A549 (cell line): ENCODE measurements around the gene SLC6A6. TPM values are rescaled to one million over a fixed set of nuclear protein-coding genes. Genes with fewer than 3 reads are reported as not detected.

Experiments used
- ATAC-seq, 2 experiments: fragments of 200-7000 bp in 1 of 2; fragments of >200 bp in 1 of 2; cut with Nextera tagmentation in 1 of 2; cut with Tn5 transposase in 1 of 2; 3 replicates each; pipeline versions ENCODE4 v1.8.0 to v1.9.1; 2018 to 2020; ENCODE audit warnings: mild to moderate bottlenecking in 1 of 2, moderate library complexity in 1 of 2
- CTCF ChIA-PET: fragments of 300-600 bp; sonication (Branson Sonifier 250); formaldehyde crosslinking; extraction: SDS; loops from one replicate; lab custom pipeline; 2021; ENCODE audit warnings: antibody characterized with exemption, inconsistent platforms; lab: Yijun Ruan, JAX
- POLR2A ChIA-PET: fragments of 350-600 bp; formaldehyde crosslinking; extraction: SDS; loops from one replicate; lab custom pipeline; 2021; ENCODE audit warnings: antibody characterized with exemption, inconsistent platforms; lab: Yijun Ruan, JAX
- DNase-seq, 2 experiments: peaks; one replicate each; pipeline versions ENCODE4 v3.0.0 to v3.0.0-alpha.2; 2011 to 2016; ENCODE audit warnings: low read depth in 1 of 2, low spot score in 1 of 2
- FAIRE-seq: peaks from 2 replicates; lab custom pipeline; 2011; peaks lifted over from hg19 to GRCh38; lab: Jason Lieb, UNC
- H3K27ac ChIP-seq, 2 experiments: fragments of >200 bp; sonication (Bioruptor Twin); formaldehyde crosslinking; 3 replicates each; pipeline ENCODE4 v1.5.1; 2016 to 2017
- H3K4me1 ChIP-seq: fragments of >200 bp; sonication (Bioruptor Twin); formaldehyde crosslinking; 3 replicates; pipeline ENCODE4 v1.6.1; 2016
- H3K4me2 ChIP-seq: fragments of >200 bp; sonication (Bioruptor Twin); formaldehyde crosslinking; 3 replicates; pipeline ENCODE4 v1.6.1; 2016
- H3K4me3 ChIP-seq: fragments of >200 bp; sonication (Bioruptor Twin); formaldehyde crosslinking; 3 replicates; pipeline ENCODE4 v1.5.1; 2016
- H3K9me3 ChIP-seq: fragments of >200 bp; sonication (Bioruptor Twin); formaldehyde crosslinking; 3 replicates; pipeline ENCODE4 v1.6.1; 2016
- BCL3 ChIP-seq: fragments of >200 bp; sonication (Bioruptor Twin); formaldehyde crosslinking; IDR thresholded peaks from 3 replicates; pipeline ENCODE4 v1.6.1; 2016
- BHLHE40 ChIP-seq: IDR thresholded peaks from 2 replicates; pipeline ENCODE4 v1.6.1; 2012; ENCODE audit warnings: low read depth, low read length, inconsistent platforms
- CBX2 ChIP-seq: fragments of 200-600 bp; sonication (generic); IDR thresholded peaks from 2 replicates; pipeline ENCODE4 v1.6.1; 2016; ENCODE audit warnings: low read depth, mild to moderate bottlenecking, borderline replicate concordance
- CBX8 ChIP-seq: fragments of 200-600 bp; sonication (generic); IDR thresholded peaks from 2 replicates; pipeline ENCODE4 v1.6.1; 2016
- CEBPB ChIP-seq, 2 experiments: fragments of >200 bp in 1 of 2; sonication (Bioruptor Twin) in 1 of 2; formaldehyde crosslinking in 1 of 2; IDR thresholded peaks; 2 replicates each; pipeline ENCODE4 v1.6.1; 2012 to 2016
- CHD2 ChIP-seq: fragments of 150-350 bp; IDR thresholded peaks from 2 replicates; pipeline ENCODE4 v1.6.1; 2014; ENCODE audit warnings: low read length; ENCODE audit not compliant: partially characterized antibody
- CTCF ChIP-seq: fragments of >200 bp; sonication (Bioruptor Twin); formaldehyde crosslinking; IDR thresholded peaks from 3 replicates; pipeline ENCODE4 v1.5.1; 2016
- E2F6 ChIP-seq: IDR thresholded peaks from 2 replicates; pipeline ENCODE4 v1.6.1; 2012; ENCODE audit warnings: low read depth, borderline replicate concordance
- EHF ChIP-seq: fragments of 250-450 bp; sonication (Bioruptor Pico); IDR thresholded peaks from 2 replicates; pipeline ENCODE4 v1.5.0; 2020; ENCODE audit warnings: mild to moderate bottlenecking
- ELK1 ChIP-seq: fragments of 150-350 bp; IDR thresholded peaks from 2 replicates; pipeline ENCODE4 v1.6.1; 2014; ENCODE audit warnings: low read depth, mild to moderate bottlenecking, low read length
- EP300 ChIP-seq, 2 experiments: fragments of >200 bp; sonication (Bioruptor Twin); formaldehyde crosslinking; IDR thresholded peaks; 2 replicates in 1 of 2; 3 replicates in 1 of 2; pipeline ENCODE4 v1.6.1; 2016 to 2017
- FOXS1 ChIP-seq: fragments of 250-450 bp; sonication (Bioruptor Pico); IDR thresholded peaks from 2 replicates; pipeline ENCODE4 v1.5.0; 2020; ENCODE audit warnings: mild to moderate bottlenecking, moderate library complexity
- HDAC2 ChIP-seq: fragments of 200-600 bp; sonication (generic); IDR thresholded peaks from 2 replicates; pipeline ENCODE4 v1.6.1; 2016
- HEYL ChIP-seq: fragments of 250-450 bp; sonication (Bioruptor Pico); IDR thresholded peaks from 2 replicates; pipeline ENCODE4 v1.8.0; 2021; ENCODE audit warnings: mild to moderate bottlenecking, moderate library complexity
- HOXA7 ChIP-seq: fragments of 250-450 bp; sonication (Bioruptor Pico); IDR thresholded peaks from 2 replicates; pipeline ENCODE4 v1.5.0; 2020; ENCODE audit warnings: mild to moderate bottlenecking, moderate library complexity
- HOXB13 ChIP-seq: fragments of 250-450 bp; sonication (Bioruptor Pico); IDR thresholded peaks from 2 replicates; pipeline ENCODE4 v1.5.0; 2020; ENCODE audit warnings: low read depth, mild to moderate bottlenecking, moderate library complexity
- HOXB5 ChIP-seq: fragments of 250-450 bp; sonication (Bioruptor Pico); IDR thresholded peaks from 2 replicates; pipeline ENCODE4 v1.5.0; 2020; ENCODE audit warnings: mild to moderate bottlenecking, moderate library complexity
- JUNB ChIP-seq: fragments of >200 bp; sonication (Bioruptor Twin); formaldehyde crosslinking; IDR thresholded peaks from 2 replicates; pipeline ENCODE4 v1.6.1; 2016
- KDM1A ChIP-seq: fragments of 200-600 bp; sonication (generic); IDR thresholded peaks from 2 replicates; pipeline ENCODE4 v1.6.1; 2016; ENCODE audit warnings: low read depth, mild to moderate bottlenecking
- MAX ChIP-seq: IDR thresholded peaks from 2 replicates; pipeline ENCODE4 v1.6.1; 2012
- MAZ ChIP-seq: fragments of 150-350 bp; IDR thresholded peaks from 2 replicates; pipeline ENCODE4 v1.6.1; 2014; ENCODE audit warnings: antibody characterized with exemption, low read depth, low read length, borderline replicate concordance
- NFE2L2 ChIP-seq: fragments of 150-350 bp; conservative IDR thresholded peaks from 2 replicates; pipeline ENCODE4 v1.6.1; 2014; ENCODE audit warnings: low read length
- NPAS2 ChIP-seq: fragments of 250-450 bp; sonication (Bioruptor Pico); IDR thresholded peaks from 2 replicates; pipeline ENCODE4 v1.8.0; 2022; ENCODE audit warnings: mild to moderate bottlenecking, moderate library complexity, borderline replicate concordance
- NR3C1 ChIP-seq: fragments of >200 bp; sonication (Bioruptor Twin); formaldehyde crosslinking; IDR thresholded peaks from 3 replicates; pipeline ENCODE4 v1.6.1; 2017
- PBX3 ChIP-seq: IDR thresholded peaks from 2 replicates; pipeline ENCODE4 v1.6.1; 2012
- RARB ChIP-seq: fragments of 250-450 bp; sonication (Bioruptor Pico); IDR thresholded peaks from 2 replicates; pipeline ENCODE4 v1.8.0; 2021; ENCODE audit warnings: mild to moderate bottlenecking, moderate library complexity
- RCOR1 ChIP-seq: fragments of 150-350 bp; IDR thresholded peaks from 2 replicates; pipeline ENCODE4 v1.6.1; 2014; ENCODE audit warnings: antibody characterized with exemption, low read length, low read depth
- RFX5 ChIP-seq: fragments of 450-650 bp; IDR thresholded peaks from 2 replicates; pipeline ENCODE4 v1.7.1; 2014; ENCODE audit warnings: antibody characterized with exemption, mild to moderate bottlenecking, moderate library complexity
- RNF2 ChIP-seq: fragments of 200-600 bp; sonication (generic); IDR thresholded peaks from 2 replicates; pipeline ENCODE4 v1.6.1; 2016; ENCODE audit warnings: low read depth, mild to moderate bottlenecking, antibody characterized with exemption, moderate library complexity, borderline replicate concordance
- SMC3 ChIP-seq: fragments of >200 bp; sonication (Bioruptor Twin); formaldehyde crosslinking; IDR thresholded peaks from 3 replicates; pipeline ENCODE4 v1.6.1; 2018; ENCODE audit warnings: inconsistent platforms
- TFCP2L1 ChIP-seq: fragments of 250-450 bp; sonication (Bioruptor Pico); IDR thresholded peaks from 2 replicates; pipeline ENCODE4 v1.5.0; 2021; ENCODE audit warnings: mild to moderate bottlenecking
- ZNF302 ChIP-seq: fragments of 250-450 bp; sonication (Bioruptor Pico); IDR thresholded peaks from 2 replicates; pipeline ENCODE4 v1.9.0; 2021; ENCODE audit warnings: inconsistent platforms, mild to moderate bottlenecking, moderate library complexity
- WGBS: methylation state at CpG from one replicate; pipeline ENCODE4 v1.1.6; 2017; ENCODE audit errors: missing lambda C conversion rate; 5-methylcytosine and 5-hydroxymethylcytosine counted together
- polyA plus RNA-seq, 4 experiments: library from polyadenylated mRNA; depleted of rRNA in 3 of 4; stranded (reverse); fragments of >200 nt; fragmentation: RNase III in 1 of 4; extraction: RNeasy Plus Mini Kit Qiagen cat#74134 plus additional on column Dnase treatment in 1 of 4; gene quantifications; 2 replicates in 3 of 4; 3 replicates in 1 of 4; pipeline ENCODE4 v1.2.3, GENCODE V29; 2011 to 2017

The SLC6A6 gene
- polyA plus RNA-seq, 2 of the 4 experiments (the other 2 are of a cell fraction) = 73.3 to 73.8 TPM

- TF ChIP-seq PBX3 (no peak), HEYL (no peak), BHLHE40 (no peak), CHD2 (no peak), NR3C1 (no peak)
- TF ChIP-seq, all 56 proteins: peak for 0
These were observed 93.9 kb downstream of the SLC6A6 start (continued) for GRCh38 chr3:14496351-14496750.

- no peak overlapping the region for H3K4me2 ChIP-seq
- DNase-seq (no peak), FAIRE-seq (no peak), ATAC-seq (peak in 1 of 2 experiments; percentile 20; a peak in 1 of 6 replicates)
- no peak for TF ChIP-seq HEYL
- TF ChIP-seq RCOR1 = no peak
- TF ChIP-seq HDAC2 = no peak
- no peak for TF ChIP-seq RNF2
- no peak for TF ChIP-seq NFE2L2
- TF ChIP-seq ZNF302 (CRISPR knock-in tag) = no peak
- TF ChIP-seq RARB (CRISPR knock-in tag) = no peak
- no peak for TF ChIP-seq CBX2
- no peak for TF ChIP-seq CBX8
- no peak for TF ChIP-seq BCL3
- TF ChIP-seq E2F6 = no peak
- TF ChIP-seq MAX = no peak
- no peak for TF ChIP-seq RFX5
- no peak for TF ChIP-seq SMC3
- ChIA-PET CTCF (interaction anchor here (1.2 to 6.8 kb wide), 4 partner anchors 13 to 237 kb away, joined by 3 to 49 read pairs (median 3); no protein-coding TSS in a partner anchor), POLR2A (no interaction called here)
- WGBS = 56% methylated on average over 10 of the region's 10 CpGs
- H3K9me3 ChIP-seq = peaks cover 6% of the 10 kb centered on the region; the same call in 2 of the 3 replicates
- H3K4me1 ChIP-seq = no peaks in the 10 kb centered on the region
- no peak overlapping the region for H3K27ac ChIP-seq
- no peak overlapping the region for H3K4me3 ChIP-seq
These were observed 94.9 kb downstream of the SLC6A6 start for GRCh38 chr3:14497321-14497720.

- TF ChIP-seq FOXS1 (CRISPR knock-in tag) (no peak), HEYL (no peak), CEBPB (IDR thresholded peaks at IDR 0.05) (no peak), MAZ (no peak), CTCF (no peak), TFCP2L1 (CRISPR knock-in tag) (no peak), HOXB13 (CRISPR knock-in tag) (no peak), EP300 (IDR thresholded peaks at IDR 0.05) (no peak), HOXA7 (CRISPR knock-in tag) (no peak), HOXB5 (CRISPR knock-in tag) (no peak), ELK1 (no peak), JUNB (no peak), NFE2L2 (no peak), PBX3 (no peak), EHF (CRISPR knock-in tag) (no peak), KDM1A (no peak), NPAS2 (CRISPR knock-in tag) (no peak)
- Histone ChIP-seq H3K9me3 (peaks cover 14% of the 10 kb centered on the region), H3K27ac (no peak overlapping the region), H3K4me2 (no peak overlapping the region), H3K4me1 (no peaks in the 10 kb centered on the region), H3K4me3 (no peak overlapping the region)
- FAIRE-seq (no peak), ATAC-seq (no peak), DNase-seq (no peak)
- ChIA-PET POLR2A (no interaction called here), CTCF (interaction anchor here (0.7 to 1.2 kb wide), 4 partner anchors 9 to 99 kb away, joined by 3 read pairs; no protein-coding TSS in a partner anchor)
These were observed 100.1 kb downstream of the SLC6A6 start for GRCh38 chr3:14502472-14502871.
